GM23248 (cell line): ENCODE results near the gene SEMA6D.

ENCODE experiments used
- EZH2 ChIP-seq: fragments of 200-600 bp; sonication (generic); IDR thresholded peaks from 2 replicates; pipeline ENCODE4 v1.6.1; 2018; ENCODE audit warnings: antibody characterized with exemption, mild to moderate bottlenecking; ENCODE audit not compliant: insufficient read depth, poor library complexity, severe bottlenecking
- EZH2phosphoT487 ChIP-seq: fragments of 200-600 bp; sonication (generic); IDR thresholded peaks from 2 replicates; pipeline ENCODE4 v1.6.1; 2018; ENCODE audit warnings: antibody characterized with exemption, moderate library complexity, mild to moderate bottlenecking, low read depth; ENCODE audit not compliant: insufficient read depth

DNA sequence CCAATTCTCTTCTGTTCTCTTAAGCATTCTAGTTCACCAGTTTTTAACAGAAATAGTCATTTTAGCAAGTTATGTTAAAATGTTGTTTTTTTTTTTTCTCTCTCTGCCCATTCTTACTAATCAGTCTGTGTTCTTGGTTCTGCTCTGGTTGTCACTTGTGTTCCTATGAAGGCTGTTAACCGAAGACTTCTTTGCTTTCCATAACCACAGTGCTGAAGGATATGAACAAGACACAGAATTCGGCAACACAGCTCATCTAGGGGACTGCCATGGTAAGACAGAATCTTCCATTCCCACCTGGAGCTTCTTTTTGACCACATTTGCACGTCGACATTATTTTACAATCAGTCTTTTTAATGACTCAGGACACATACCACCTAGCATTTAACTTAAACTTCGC, 49.1 kb downstream of the SEMA6D start:
- TF ChIP-seq EZH2 = no peak
- no peak for TF ChIP-seq EZH2phosphoT487
